COR-L47 (cell line): ENCODE data around the gene SAMD1.

Source experiments
- DNase-seq: peaks from one replicate; lab custom pipeline; 2025; lab: John Stamatoyannopoulos, UW

SAMD1 gene

GRCh38 chr19:14090509-14091080 is at the start of gene SAMD1:
SAMD1 (minus strand) TSS chr19:14090751.
- peak; percentile 83 for DNase-seq

- DNase-seq = no peak
Observed at GRCh38 chr19:14139944-14140343, 49.4 kb upstream of the SAMD1 start.

- no peak for DNase-seq
Observed at GRCh38 chr19:14138576-14139265, 48.2 kb upstream of the SAMD1 start.

- peak; percentile 100 for DNase-seq
Observed at GRCh38 chr19:14136509-14137281, 46.1 kb upstream of the SAMD1 start, which contains the start of gene ASF1B. ASF1B (minus strand) TSS chr19:14136589; CDS start chr19:14136456, 133 bp downstream.

- DNase-seq = no peak
Observed at GRCh38 chr19:14135985-14136508, 45.5 kb upstream of the SAMD1 start.

- no peak for DNase-seq
Observed at GRCh38 chr19:14135355-14135754, 44.8 kb upstream of the SAMD1 start.

GRCh38 chr19:14127929-14128509 is 37.5 kb upstream of the SAMD1 start:
- DNase-seq = no peak

- DNase-seq = no peak
Observed at GRCh38 chr19:14127176-14127575, 36.6 kb upstream of the SAMD1 start.

GRCh38 chr19:14122924-14123323 is 32.4 kb upstream of the SAMD1 start:
- DNase-seq = no peak

- DNase-seq = no peak
Observed at GRCh38 chr19:14120497-14120780, 29.9 kb upstream of the SAMD1 start.

- no peak for DNase-seq
Observed at GRCh38 chr19:14119644-14120496, 29.3 kb upstream of the SAMD1 start.

GRCh38 chr19:14119146-14119545 is 28.6 kb upstream of the SAMD1 start:
- no peak for DNase-seq

GRCh38 chr19:14118165-14119051 is 27.9 kb upstream of the SAMD1 start:
- DNase-seq = no peak

- peak; percentile 98 for DNase-seq
Observed at GRCh38 chr19:14117668-14118164, 27.2 kb upstream of the SAMD1 start, which contains the start of gene PRKACA. PRKACA (minus strand) TSS chr19:14117762; CDS start chr19:14117547, 215 bp downstream.

- DNase-seq = no peak
Observed at GRCh38 chr19:14116918-14117578, 26.5 kb upstream of the SAMD1 start.

GRCh38 chr19:14116525-14116917 is 26.0 kb upstream of the SAMD1 start:
- no peak for DNase-seq

- DNase-seq = no peak
Observed at GRCh38 chr19:14115756-14116155, 25.2 kb upstream of the SAMD1 start.

- DNase-seq = no peak
Observed at GRCh38 chr19:14114854-14115253, 24.3 kb upstream of the SAMD1 start.

- DNase-seq = no peak
Observed at GRCh38 chr19:14114439-14114838, 23.9 kb upstream of the SAMD1 start.
